ENCODE data around the gene FCN1. TPM values are rescaled to one million over a fixed set of nuclear protein-coding genes. Genes with fewer than 3 reads are reported as not detected.

Gene FCN1
- total RNA-seq, 1 experiment from 2014 or later = not detected

DNA sequence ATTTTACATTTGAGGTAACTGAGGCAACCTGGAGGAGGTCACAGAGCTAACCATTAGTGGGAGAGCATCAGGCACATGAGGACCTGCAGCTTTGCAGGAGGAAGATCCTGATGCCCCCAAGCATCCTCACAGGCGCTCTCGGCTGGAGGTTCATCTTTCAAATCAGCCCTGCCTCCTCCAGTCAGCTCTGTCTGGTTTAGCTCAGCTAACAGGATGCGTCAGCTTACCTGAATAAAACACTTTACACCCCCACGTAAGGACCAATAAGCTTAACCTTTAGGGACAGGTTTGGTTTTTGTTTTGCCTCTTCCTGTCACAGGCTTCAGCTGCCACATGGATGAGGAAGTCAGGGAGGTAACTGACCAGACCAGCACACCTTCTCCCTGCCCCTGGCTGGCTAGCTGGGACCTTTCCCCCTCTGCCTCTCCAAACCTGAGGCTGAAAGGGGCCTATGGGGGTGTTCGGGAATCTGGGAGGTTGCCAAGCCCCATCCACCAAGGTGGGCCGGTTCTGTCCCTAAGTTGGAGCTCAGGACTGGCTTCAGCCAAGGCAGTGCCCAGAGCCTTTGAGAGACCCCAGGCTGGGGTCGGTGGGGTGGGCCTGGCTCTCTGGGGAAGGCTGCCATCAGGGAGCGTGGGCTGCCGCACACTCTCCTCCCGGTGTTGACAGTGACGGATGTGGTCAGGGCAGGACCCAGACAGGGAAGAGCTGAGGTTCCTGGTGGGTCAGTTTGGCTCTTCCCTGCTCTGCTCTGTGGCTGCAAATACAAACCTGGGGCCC is 20.0 kb upstream of the FCN1 start:
- DNase-seq (ENCODE audit: low read depth) = no peak

DNA sequence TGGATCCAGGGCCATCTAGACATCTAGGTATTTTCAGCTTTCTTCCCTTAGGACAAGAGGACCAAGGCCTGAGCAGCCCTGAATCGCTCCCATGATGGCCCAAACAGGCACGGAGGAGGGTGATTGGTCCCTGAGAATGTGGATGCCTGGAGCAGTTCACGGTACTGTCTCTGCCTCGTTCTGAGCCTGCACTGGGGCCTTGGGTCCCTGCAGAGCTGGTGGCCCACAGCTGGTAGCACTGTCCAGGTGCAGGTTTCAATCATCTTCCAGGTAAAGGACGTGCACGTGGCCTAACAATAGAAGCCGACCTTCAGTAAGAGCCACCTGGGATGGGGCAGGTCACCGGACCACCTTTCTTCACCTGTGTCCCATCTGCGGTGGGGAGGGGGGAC is 19.4 kb upstream of the FCN1 start:
- no peak for DNase-seq (ENCODE audit: low read depth)

DNA sequence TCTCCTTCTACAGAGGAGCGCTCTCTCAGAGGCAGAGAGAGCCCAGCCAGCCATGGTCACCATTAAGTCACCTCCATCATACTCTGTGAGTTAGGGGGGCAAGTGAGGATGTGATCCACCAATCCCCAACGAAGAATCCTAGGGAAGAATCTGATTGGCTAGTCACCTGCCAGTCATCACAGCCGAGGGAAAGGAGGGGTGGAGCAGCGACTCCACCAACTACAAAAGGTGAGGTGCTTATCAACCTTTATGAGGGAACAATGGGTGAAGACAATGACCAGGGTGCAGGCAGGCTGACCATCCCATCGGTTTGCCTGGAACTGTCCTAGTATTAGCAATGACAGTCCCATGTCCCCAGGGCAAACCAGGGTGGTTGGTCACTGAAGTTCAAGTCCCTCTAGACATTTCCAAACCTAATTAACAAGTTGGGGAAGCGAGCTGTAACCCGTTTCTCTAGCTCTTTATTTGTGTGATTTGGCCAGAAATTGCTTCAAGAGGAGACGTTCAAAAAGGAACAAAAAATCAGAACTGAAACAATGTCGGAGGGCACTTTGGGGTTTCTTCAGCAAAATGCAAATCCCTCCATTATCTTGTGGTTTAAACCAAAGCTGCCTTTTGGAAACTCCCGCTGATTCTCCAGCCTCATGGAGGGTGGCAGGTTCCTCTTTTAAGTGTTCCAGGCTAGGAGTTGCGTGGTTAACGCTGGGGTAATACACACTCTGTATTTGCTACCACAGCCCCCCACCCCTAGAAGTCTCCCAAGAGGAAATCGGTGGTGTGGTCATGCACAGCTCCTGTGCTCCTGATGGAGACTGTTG is 18.8 kb upstream of the FCN1 start:
- no peak for DNase-seq (ENCODE audit: low read depth)

DNA sequence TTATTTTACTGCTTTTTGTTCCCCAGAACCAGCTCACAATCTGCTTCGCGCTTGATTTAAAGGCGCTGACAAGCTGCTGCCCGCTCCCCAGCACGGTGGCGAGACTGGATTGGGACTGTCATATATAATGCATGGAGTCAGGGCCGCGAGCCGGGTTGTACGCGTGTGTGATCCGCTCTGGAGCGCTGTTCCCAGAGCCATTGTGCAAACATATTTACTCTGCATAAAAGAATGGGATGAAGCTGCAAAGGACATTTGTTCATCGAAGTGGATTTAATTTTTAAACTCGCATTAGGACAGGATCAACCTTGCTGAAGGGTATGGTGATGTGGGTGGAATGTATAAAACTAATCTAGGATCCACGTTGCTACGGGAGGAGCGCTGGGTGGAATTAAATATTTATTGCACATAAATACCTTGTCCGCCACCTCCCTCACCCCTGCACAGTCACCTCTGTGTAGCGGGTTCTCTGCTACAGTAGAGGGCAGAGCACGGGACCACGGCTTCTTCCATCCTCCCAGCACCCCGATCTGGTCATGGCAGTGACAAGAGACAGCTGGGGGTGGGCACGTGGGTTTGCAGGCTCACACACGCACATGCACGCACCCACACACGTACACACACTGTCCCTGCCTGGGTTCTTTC is 18.1 kb upstream of the FCN1 start:
- no peak for DNase-seq (ENCODE audit: low read depth)

DNA sequence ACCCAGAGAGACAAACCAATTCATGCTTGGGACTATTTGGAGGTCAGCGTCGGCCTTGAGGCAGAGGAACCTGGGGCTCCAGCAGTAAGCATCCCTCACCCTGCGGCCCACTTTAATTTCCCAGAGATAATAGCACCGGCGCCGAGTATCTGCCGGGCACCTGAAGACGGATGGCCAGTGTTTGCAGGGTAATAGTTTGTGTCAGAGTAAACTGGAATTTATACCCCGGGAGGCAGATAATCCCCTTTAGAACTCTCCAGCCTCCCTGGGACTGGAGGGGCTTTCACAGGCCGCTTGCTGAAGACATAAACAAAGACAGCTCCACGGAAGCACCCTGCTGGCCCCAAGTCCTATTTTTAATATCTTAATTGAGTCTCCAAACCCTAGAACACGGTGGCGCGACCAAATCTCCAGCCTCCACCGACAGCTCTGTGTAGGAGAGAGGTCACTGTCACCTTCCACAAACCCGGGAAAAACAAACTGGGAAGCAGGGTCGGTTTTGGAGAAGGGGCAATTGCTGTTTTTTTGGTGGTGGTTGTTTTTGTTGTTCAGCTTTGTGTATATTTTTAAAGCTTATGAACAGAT is 17.4 kb upstream of the FCN1 start:
- no peak for DNase-seq (ENCODE audit: low read depth)

DNA sequence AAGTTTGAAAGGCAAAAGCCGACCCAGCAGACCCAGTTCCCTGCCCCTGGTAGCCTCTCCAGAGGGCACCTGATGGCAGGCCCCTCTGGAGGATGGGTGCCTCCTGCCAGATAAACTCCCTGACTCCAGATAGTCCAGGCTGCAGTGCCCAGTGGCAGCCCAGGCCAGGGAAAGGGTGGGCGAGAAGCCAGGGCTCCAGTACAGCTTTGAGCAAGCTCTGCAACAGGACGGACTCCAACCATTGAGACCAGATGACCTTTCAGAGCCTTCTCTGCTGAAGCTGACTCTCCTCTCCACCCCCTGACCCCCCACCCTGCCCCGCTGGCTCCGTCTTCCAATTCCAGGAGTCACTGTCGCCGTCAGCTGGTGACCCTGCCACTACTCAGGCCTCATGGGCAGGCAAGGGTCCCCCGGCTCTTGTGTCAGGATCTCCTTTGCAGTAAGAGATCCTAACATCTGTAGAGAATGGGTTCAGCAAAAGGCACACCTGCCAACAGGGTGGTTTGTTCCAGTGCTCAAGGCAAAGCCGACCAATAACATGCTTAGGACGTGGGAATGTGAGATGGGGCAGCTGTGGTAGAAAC is 15.5 kb upstream of the FCN1 start:
- no peak for DNase-seq (ENCODE audit: low read depth)

DNA sequence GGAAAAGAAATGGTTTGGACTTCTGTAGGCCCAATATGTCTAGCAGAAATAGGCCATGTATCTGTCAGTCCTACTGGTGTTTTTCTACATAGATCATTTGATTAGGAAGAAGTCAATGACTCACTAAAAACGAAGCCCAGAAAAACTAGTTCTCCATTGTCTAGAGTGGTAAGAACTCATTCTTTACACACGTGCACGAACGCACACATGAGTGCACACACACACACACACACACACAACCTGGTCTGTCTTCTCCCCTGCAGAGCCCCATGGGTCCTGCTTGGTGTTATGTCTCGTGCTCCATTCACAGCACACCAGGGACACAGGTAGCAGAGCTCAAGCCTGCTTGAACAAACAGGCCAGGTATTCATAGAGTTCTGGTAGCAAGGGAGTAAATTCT is 14.9 kb upstream of the FCN1 start:
- DNase-seq (ENCODE audit: low read depth) = no peak

DNA sequence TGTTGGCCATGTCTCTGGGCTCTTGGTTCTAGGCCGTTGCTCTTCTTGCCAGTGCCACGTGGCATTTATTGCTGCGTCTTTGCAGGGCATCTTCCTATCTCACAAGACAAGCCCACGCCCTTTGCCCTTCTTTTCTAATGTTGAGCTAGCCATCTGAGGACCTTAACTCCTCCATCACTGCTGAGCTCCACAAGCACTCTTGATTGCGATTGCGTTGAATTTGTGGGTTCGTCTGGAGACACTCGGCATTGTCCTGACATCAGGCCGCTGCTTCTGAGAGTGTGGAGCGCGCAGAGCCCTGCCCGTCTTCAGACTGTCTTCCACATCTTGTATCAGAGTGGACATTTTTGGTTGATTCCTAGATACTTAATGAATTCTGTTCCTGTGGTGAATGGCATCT is 14.5 kb upstream of the FCN1 start:
- no peak for DNase-seq (ENCODE audit: low read depth)

DNA sequence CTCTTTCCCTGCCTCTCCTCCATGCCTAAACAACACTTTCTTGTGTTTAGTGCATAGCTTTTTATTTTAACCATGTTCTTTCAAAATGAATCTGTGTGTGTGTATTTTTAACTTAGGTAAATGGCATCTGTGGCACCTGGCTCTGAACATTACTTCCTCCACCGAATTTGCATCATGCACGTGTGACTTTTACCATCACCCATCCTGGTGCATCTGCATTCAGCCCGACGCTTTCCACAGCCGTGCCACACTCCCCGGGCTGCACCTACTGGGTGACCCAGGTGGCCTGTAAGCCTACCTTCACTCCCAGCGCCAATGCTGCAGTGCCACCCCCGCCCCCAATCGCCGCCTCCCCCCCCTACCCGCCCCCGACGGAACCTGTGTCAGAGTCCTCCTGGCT is 12.7 kb upstream of the FCN1 start:
- no peak for DNase-seq (ENCODE audit: low read depth)

DNA sequence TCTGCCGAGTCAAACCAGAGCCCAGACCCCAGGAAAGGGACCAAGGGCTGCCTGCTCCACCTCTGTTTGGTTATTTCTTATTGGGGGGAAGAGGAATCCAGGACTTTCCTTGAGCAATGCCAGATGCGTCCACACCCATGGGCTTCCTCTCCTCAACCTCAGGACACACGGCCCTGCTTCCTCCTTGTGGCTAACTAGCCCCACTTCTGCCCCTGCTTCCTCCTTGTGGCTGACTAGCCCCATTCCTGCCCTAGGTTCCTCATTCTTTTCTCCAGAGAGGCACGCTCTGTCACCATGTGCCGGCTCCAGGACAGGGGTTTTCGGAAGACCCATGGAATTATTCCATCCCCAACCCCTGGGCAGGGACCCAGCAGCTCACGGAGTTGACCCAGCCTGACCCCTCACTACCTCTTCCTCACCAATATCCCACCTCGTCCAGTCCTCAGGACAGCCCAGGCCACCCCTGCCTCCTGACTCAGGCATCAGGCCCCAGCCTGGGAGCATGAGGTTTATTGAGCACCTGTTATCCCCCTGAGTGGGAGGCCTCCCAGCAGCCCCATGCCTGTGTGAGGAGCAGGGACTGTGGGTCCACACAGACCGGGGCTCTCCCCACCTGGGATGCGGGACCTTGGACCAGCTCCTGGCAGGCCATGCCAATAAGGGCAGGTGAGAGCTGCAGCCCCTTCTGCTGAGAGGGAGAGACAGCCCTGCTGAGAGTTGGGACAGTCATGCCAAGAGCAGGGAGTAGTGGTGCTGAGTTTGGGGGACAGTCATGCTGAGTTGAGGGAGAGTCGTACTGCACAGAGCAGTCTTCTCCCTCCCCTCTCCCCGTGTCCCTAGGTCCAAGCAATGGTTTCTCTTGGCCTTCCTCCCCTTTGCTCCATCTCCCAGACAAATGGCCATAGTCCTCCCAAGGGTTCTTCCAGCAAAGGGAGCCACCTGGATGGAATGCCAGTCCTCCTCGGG is 11.8 kb upstream of the FCN1 start:
- DNase-seq (ENCODE audit: low read depth) = no peak

DNA sequence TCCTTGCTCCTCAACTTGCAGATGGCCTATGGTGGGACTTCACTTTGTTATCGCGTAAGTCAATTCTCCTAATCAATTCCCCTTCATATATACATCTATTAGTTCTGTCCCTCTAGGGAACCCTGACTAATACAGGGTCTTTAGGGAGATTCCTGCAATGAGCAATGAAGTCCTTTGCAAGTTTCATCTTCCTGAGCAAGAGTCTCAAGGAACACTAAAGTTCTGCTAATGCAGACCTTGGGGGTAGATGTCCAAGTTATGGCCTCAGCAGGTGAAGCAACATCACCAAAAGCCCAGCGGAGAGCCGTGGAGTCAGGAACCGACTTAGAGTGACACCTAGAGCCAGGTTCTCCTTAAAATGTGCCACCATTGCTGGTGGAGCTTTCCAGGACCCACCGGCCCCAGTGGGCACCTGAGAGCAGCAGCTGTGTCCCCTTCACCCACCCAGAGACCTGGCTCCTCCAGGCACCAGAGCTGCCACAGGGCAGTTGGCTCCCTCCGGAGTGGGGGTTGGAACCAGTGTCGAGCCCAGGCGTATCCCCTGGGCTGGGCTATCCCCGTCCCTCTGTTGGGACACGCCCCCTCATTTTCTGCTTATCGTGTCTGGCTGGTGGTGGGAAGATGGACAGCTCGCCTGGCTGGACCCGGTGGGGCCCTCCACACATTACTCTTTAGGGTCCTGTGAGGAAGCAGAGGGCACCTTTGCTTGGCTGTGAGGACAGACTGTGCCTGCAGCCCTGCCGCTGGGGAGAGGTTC is 10.9 kb upstream of the FCN1 start:
- no peak for DNase-seq (ENCODE audit: low read depth)

DNA sequence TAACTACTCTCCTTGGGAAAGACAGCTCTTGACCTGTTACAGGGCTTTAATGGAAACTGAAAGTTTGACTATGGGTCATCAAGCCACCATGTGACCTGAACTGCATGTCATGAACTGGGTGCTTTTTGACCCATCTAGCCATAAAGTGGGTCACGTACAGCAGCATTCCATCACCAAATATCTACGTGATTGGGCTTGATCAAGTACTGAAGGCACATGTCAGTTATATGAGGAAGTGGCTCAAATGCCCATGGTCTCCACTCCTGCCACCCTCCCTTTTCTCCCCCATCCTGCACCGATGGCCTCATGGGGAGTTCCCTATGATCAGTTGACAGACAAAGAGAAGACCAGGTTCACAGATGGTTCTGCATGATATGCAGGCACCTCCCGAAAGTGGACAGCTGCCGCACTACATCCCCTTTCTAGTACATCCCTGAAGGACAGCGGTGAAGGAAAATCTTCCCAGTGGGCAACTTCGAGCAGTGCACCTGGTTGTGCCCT is 7.3 kb upstream of the FCN1 start:
- no peak for DNase-seq (ENCODE audit: low read depth)

DNA sequence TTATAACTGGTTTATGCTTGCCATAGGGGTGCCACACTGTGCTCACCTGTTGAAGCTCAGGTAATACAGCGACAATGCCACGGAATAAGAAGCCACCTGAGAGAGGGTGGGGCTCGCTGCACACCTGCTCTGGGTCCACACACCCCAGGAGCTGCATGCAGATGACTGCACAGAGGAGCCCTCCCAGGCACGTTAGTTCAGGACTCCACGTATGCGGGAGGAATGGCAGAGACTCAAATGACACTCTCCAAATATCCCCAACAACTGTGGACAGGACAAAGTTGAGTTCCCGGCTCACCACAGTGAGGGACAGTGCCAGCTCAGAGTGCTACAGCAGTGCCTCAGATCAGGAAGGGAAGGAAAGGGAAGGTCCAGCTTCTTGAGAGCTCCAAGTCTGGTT is 5.8 kb upstream of the FCN1 start:
- no peak for DNase-seq (ENCODE audit: low read depth)

DNA sequence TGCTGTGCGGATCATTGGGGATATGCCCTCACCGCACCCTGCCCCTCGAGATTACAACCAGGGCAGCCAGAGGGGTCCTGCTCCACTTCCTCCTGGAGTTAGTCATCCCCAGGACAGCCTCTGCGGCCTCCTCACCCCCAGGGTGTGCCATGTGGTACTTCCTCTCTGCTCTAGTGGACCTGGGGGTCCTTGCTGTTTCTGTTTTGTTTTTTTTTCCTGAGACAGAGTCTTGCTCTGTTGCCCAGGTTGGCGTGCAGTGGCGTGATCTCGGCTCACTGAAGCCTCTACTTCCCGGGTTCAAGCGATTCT is 5.2 kb upstream of the FCN1 start:
- no peak for DNase-seq (ENCODE audit: low read depth)

DNA sequence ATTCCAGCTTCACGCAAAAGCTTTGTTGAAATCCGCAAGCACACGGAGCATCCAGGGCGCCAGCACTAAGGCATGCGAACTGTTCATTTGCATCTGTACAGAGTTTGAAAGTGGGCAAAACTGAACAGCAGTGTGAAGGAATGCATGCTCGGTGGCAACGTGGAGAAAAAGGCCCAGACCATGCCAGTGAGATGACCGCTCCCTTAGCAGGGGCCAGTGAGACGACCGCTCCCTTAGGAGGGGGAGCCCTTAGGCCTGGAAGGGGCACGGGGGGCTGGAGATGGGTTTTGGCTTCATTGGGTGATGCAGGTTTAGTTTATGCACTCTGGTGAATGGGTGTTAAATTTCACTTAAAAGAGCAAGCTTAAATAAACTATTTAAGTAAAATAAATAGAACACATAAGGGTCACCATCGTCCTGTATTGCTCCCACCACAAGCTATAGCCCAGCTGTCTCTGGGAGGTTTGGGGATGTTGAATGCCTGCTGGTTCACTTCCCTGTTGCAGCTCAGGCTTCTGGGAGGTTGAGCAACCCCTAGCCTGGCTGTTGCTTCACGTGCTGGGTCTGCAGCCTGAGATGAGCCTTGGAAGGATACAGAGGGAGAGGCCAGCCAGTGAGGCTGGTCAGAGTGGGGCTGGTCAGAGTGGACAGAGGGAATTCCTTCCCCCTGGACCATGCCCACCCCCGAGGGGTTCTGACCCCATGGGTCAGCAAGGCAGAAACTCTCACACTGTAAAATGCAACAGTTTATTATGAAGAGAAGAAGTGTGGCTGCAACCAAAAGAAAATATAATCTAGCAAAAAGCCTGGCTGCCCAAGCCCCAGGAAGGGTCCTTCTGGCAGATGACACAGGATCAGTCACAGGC is 4.6 kb upstream of the FCN1 start:
- no peak for DNase-seq (ENCODE audit: low read depth)

DNA sequence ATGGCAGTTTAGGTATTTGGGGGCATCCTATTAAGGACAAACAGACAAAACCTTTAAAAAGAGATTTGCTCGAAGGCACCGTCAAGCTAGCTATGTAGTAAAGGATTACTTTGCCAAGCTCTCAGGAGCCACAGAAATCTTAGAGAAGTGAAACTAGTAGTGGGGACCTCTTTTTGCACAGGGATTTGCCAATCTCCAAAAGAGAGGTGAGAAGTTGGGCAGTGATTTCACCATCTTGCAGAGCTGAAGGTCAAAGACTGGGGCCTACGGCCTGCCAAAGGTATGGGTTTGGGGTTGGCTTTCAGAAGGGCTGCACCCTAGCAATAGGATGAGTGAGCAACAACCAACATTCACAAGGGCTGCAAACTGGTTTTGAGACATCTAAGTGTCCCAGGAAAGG is 1.6 kb upstream of the FCN1 start:
- no peak for DNase-seq (ENCODE audit: low read depth)

DNA sequence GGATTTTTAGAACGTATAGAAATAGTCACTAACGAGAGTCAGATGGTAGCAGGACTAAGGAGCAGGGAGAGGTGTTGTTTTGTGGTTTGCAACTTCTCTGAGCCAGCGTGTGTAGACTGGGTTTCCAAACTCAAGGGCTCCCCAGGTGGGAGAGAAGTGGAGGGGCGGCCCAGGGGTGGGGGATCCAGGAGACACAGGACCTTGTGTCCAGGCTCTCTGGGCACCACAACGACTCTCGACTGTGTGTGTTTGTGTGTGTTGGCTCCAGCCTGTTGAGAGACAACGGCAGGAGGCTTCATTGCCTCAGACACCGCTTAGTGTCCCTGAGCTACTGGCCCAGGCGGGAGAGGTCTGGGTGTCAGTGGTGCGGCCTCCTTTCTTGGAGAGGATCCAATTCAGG is 934 bp upstream of the FCN1 start:
- DNase-seq (ENCODE audit: low read depth) = no peak

DNA sequence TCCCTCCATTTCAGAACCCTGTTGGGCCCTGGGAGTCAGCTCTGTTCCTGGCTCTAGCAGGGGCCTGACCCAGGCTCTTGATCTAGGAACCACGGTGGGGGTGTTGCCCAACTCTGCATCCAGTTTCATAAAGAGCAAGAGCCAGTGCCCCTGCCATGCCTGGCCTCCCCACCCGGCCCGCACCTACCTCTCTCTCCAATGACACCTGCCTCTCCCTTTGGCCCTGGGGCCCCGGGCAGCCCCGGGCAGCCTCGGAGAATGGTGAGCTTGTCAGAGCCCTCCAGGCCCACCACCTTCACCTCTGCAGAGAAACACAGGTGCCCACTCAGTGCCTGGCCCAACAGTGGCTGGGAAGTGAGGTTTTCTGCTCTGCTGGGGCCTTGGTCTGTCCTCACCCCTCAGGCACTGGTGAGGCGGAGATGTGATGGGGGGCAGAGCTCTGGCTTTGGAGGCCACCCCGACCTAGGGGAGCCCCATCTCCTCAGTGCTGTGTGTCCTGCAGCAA is 1.5 kb downstream of the FCN1 start:
- no peak for DNase-seq (ENCODE audit: low read depth)
